Stimulated activated CD8-positive, alpha-beta memory T cell treated with anti-CD3 and anti-CD28 coated beads, Interleukin-4, amount 100 ng/mL, for 1 hour (primary cell): ENCODE results near the gene PGR.

Source experiments
- DNase-seq, 2 donors: peaks; one replicate each; pipeline ENCODE4 v3.0.0-alpha.2; 2020; ENCODE audit warnings: low read depth in 2 of 2, low spot score in 1 of 2

The PGR gene

DNA sequence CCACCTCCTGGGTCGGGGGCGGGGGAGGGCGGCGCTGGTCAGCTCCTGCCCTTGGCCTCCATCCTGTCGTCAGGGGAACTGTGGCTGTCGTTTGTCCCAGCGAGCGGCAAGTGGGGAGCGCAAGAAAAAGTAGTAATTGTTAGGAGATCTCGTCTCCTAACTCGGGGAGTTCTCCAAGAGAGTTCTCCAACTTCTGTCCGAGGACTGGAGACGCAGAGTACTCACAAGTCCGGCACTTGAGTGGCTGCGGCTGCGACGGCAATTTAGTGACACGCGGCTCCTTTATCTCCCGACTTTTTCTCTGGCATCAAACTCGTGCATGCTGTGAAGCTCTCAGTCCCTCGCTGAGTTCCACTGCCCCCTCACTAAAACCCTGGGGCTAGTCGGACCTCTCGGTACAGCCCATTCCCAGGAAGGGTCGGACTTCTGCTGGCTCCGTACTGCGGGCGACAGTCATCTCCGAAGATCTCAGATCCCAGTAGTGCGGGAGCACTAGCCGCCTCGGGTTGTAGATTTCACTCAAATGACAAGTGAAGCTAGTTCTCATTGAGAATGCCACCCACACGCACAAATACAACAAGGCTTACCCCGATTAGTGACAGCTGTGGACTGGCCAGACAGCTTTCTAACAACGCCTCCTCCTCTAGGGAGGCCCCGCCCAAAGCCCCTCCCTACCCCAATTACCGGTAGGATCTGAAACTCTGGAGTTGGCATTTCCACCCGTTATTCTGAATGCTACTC is at the start of gene PGR:
TSS of gene PGR (minus strand) at position 611 of the 741 bp plus-strand sequence. CDS start 743 bp downstream, outside the sequence.
- DNase-seq, result no peak

DNA sequence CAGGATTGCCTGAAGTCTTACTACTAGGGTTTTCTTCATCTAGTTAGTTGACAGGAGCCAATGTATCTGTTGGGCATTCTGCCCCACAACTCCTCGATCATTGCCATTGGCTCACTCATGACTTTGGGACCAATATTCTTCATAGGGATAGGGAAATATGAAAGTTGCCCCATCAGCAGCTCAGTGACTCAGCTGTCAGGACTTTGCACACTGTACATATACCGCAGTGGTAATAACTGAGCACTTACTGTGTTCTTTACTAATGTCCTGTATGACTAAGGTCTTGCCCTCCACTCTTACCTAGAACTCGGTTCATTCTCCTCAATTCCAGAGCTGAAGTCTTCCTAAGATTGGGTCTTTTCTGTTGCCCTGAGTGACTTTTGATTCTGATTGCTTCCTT is 46.8 kb upstream of the PGR start:
- no peak for DNase-seq

DNA sequence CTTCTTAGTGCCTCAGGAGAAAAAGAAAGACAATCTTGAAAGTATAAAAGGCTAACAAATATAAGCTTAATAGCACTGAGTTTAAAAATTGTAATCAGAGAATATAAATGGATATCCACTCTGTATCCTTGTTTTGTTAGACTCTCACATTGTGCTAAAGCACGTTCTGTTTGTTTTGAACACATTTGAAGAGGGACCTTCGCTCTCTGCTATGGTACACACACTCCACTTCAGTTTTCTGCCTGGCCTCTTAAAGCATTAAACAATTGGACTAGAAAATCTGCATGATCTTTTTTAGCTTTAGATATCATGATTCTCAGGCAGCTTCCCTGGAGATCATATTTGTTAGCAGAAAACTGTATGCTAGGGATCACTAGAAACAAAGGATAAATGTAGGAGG is 40.3 kb upstream of the PGR start:
- no peak for DNase-seq

DNA sequence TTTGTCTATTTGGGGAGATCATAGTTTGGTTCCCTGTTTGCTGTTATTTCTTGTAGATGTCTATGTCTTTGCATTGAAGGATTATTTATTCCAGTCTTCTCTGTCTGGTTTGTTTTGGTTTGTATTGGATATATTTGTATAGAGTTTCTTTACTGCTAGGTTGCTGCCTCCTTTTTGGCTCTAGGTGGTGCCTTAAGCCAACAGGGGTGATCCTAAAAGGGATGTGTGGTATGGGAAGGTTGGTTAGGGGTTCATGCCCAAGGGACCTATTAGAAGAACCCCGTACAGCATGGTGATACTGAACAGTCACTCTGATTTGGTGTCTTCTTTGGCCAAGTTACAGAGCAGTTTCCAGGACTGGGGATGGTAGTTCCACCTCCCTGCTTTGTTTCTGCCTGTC is 36.4 kb upstream of the PGR start:
- no peak for DNase-seq

DNA sequence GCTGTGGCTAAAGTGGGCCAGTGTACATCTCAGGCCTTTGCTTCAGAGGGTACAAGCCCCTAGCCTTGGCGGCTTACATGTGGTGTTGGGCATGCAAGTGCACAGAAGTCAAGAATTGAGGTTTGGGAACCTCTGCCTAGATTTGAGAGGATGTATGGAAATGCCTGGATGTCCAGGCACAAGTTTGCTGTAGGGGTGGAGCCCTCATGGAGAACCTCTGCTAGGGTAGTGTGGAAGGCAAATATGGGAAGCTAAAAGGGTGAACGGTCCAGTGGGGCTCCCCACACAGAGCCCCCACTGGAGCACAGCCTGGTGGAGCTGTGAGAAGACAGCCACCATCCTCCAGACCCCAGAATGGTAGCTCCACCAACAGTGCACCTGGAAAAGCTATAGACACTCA is 28.5 kb upstream of the PGR start:
- DNase-seq, result no peak

DNA sequence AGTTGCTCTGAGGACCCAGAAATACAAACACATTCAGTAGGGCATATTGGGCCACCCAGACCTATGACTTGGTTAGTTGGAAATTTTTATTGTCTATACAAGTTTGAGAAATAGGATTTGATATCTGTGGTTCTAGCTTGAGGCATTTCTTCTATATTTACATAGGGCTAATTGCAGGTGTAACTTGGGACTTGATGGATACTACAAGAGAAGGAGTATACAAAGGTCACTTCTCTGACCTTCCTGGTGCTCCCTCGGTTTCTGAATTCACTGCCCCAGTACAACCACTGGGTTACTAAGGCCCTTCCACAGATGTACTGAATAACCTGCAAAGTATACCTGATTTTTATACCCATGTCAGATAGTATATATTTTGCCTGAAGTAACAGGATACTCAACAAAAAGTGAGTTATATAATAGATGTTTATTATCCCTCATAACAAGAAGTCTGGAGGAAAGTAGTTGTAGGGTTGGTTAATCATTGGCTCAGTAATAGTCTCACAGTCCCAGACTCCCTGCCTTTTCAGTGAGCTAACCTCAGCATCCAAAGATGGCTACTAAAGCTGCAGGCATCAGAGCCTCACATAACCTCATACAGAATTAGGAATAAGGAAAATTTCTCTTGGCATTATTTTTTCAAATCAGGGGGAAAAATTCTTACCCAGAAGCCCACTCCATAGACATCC is 8.8 kb upstream of the PGR start:
- DNase-seq, result no peak

DNA sequence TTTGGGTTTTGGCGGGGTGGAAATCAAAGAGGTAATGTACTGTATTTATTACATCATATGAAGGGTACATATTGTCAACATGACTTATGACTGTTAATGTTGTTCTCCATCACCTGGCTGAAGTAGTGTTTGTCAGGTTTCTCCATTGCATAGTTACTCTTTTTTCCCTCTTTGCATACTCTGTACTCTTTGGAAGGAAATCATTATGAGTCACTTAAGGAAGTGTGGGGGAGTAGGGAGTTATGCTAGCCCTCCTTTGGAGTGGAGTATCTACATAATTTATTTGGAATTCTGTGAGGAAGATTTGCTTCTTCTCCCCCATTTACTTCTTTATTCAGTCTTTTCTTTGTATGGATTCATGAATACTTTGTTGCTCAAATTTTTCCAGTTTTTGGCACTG is 3.6 kb upstream of the PGR start:
- DNase-seq, result no peak

DNA sequence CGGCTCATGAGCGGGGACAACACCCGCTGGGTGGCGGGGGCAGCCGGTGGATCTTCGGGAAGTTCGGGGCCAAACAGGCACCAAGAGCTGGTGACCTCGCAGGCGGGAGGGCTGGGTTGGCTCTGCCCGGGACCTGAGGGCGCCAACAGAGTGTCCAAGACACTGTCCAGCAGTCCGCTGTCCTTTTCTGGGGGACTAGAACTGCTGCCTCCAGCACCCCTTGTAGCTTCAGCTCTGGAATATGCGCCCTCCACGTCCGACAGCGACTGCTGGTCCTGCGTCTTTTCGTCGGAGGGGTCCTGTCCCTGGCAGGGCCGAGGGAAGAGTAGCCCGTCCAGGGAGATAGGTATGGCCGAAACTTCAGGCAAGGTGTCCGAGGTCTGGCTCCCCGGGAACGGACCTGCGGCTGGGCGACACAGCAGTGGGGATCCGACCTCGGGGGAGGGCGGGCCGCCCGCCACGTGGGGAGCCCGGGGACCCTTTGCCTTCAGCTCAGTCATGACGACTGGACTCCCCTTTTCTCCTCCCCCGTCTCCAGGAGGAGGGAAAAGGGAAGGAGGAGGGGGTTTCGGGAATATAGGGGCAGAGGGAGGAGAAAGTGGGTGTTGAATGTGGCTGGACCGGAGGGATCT is 926 bp downstream of the PGR start:
- DNase-seq, result no peak

DNA sequence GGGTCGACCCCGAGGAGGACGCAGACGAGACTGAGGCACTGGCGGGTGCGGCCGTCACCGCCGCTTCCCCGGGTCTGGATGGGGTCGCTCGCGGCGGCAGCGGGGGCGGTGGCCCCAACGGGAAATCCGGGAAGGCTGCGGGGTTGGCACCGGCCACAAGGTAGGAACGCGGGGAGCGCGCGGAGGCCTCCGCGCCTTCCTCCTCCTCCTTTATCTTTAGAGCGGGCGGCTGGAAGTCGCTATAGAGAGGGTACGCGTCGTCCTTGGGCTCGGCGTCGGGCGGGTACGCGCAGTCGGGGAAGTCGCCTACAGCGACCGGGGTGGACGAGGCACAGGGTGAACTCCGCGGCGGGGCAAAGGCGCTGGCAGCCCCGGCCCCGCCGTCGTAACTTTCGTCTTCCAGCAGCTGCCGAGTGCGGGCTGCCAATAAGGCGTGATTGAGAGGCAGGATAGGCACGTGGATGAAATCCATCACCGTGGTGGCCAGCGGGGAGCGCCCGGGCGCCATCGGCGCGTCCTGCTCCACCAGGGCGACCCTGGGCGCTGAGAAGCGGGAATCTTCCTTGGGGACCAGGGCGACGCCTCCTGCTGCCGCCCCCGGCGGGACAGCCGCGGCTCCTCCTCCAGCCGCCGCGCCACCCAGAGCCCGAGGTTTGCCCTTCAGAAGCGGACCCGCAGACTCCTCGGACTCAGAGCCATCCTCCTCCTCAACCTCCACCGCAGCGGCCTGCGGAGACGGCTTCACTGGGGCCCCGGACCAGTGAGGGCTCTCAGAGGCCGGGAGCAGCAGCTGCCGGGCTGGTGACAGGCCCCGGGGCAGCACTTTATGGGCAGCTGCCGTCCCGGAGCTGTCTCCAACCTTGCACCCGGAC is 1.7 kb downstream of the PGR start:
- DNase-seq, result no peak

DNA sequence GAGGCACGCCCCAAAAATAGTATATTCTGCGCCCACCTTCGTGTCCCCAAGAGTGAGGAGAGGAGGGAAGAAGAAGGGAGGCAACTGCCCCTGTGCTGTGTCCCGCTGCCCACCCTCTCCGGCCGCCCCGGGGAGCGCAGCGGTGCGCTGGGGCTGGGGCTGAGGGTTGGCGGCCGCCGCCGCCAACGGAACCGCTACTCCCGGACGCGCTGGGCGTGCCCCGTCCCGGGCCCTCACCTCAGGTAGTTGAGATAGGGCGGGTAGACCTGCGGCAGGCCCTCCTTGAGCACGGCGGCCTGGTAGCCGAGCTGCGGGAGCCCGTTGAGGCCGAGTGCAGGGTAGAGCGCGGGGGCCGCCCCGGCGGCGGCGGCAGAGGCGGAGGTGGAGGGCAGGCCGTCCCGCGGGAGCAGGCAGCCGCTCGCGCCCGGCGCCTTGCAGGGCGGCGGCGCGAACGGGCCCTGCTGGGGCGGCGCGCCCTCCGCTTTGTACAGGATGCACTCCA is 2.4 kb downstream of the PGR start:
- no peak for DNase-seq

DNA sequence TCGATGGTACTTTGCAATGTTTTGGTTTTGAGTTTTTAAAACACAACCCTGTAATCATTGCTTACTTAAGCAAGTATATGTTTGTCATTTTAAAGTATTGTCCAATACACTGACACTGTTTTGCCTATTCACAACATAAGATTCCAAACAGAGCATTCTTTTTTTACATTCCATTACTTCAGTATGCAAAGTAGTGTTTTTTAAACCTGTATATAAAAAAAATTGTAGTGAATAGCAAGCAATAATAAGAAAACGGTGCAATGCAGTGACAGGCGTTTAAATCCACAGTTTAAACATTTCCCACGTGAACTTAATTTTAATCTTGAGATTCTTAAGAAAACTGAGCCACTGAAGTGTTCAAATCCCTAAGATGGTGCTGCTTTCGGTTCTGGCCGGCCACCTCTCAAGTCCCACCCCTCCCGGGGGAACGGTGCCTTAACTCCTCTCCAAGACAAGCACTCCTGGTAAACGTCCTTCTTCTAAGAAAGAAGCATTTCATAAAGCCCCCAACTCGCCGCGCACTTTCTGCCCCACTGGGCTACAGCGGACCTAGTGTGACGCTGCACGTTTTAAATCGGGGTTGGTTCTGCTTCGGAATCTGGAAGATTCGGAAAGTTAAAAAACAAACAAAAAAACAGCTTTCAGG is 2.9 kb downstream of the PGR start:
- DNase-seq, result no peak

DNA sequence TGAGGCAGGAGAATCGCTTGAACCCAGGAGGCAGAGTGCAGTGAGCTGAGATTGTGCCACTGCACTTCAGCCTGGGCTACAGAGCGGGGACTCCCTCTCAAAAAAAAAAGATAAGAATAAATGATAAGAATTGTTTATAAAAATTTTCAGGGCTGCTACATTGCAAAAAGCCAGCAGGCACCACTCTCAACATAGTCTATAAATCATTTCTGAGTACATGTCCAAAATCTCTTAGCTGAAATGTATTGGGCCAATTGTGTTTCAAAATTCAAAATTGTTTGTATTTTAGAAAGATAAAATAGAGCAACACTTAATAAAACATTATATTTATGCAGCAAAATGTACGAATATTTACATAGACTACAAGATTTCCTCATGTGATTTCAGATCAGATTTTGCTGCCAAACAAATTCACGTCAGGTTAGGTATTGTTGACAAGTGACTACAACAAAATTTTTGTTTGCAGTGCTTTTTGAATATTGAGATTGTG is 13.9 kb downstream of the PGR start:
- no peak for DNase-seq

DNA sequence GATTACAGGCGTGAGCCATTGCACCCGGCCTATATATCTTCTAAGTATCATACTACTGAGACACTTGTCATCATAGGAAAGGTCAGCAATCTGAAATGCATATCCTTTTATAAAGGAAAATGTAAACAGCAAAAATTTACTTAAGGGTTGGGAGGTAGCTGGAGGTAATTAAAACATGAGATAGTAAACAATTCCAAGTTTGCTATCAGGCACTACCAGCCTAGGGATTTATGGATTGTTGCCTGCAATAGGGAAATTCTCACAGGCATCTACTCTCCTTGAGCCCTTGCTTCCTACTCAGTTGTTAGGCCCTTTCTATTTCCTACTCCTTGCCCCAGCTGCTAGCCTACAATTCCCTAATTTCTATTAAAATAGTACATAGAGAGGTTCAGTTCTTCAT is 16.1 kb downstream of the PGR start:
- no peak for DNase-seq

DNA sequence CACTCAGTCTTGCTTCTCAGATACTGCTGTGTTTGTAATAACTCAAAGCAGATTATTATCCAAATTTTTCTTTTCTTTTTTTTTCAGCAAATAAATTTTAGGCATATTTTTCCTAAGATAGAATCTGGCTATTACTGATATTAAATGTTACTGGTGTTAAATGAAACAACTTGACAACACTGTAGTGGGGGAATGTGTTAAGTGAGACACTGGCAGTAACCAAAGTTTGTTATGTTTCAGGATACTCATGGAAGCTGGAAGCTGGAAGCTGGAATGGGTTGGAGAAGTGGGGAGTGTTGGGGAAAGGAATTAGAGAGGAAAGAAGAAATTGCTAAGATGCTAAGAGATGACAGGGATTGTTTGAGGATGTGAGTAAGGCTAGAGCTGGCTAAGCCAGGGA is 24.9 kb downstream of the PGR start:
- no peak for DNase-seq

DNA sequence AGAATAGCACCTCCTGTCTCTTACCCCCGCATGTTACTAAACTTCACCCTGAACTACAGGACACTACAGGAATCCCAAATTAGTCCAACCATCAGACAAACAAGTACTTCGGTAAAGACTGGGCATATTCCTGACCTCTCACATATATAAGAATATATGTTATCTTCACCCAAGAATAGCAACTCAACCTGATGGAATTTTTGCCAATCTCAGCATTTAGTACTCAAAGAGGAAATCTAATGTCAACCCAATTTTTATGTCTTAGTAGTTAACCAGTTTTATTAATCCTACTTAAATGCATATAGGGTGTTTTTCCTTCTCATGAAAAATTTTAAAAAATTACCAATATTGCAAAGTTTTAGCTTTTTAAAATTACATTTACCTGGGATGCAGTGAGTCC is 26.2 kb downstream of the PGR start:
- no peak for DNase-seq

DNA sequence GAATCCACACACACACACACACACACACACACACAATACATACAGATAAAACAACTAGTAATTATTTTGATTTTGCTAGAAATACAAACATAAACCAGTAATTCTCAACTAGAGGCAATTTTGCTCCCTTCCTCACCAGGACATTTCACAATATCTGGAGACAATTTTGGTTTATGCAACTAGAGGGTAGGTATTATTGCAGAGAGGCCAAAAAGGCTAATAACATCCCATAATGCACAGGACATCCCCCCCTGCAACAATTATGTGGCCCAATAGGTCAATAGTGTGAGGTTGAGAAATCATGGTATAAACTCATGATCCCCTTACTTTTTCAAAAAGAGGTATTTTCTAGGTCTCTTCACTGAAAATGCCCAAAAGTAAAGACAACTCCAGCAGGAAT is 29.0 kb downstream of the PGR start:
- DNase-seq, result no peak

DNA sequence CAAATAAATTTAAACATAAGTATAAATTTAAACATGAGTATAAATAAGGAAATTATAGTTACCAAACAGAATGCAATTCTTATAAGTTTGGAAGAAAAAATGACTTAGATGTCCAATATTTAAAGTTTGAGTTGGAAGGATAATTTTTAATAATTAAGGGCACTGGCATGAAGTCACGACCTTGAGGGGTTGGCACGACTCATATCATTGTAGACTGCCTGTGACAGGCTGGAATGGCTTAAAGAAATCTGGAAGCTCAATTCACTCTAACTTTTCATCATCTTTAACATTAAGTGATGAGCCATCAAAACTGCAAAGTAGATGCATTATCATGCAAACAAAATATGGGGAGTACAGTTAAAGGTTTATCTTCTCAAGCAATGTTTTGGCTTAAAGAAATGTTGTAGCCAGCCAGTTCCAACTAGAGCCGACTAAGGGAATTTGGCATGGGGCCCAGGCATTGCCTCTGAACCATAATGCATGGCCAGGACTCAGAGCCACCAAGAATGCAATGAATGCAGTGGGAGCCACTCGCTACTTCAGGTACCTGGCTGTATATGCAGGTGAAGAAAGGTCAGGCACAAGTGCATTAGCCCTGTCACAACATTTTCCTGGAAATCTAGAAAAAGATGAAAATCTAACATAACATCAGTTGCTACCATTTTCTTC is 33.4 kb downstream of the PGR start:
- DNase-seq, result no peak

DNA sequence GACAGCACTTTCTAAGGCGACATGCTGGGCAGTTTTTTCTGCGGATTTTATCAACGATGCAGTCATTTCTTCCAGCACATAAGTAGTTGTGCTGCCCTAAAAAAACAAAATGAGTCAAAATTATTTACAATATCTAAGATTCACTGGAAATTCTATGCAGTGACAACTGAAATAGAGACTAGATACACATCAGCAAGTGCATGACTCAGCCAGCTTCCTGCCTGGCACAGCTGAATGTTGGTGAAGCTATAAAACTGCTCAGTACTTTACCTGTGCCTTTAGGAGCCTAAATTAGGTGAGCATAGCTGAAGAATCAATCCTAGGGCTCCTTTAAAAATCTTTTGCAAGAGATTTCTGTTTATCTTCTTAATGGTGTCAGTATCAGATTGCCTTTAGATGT is 37.8 kb downstream of the PGR start:
- DNase-seq, result no peak

DNA sequence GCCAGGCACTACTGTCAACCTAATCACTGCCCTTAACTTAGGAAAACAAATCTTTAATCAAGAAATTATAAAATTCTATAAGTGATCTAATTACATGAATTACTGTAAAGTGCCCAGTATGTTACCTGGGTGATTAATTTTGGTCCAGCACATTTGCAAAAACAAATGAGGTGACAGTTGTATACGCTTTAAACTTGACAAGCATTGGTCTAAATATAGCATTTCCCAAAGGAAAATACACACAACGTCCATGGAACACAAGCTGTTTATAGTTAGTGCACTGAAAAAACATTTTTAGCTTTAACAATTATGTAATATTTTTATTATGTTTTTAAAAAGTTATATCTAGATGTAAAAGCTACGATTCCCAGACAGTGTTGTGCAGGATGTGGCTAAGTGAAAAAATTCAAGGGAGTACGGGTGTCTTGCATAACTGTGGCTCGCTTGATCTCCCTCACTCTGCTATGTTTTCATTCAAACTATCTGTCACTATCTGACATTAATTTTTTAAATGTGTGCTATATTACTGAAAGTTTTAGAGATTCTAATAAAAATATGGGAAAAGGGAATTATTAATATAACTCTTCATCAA is 38.8 kb downstream of the PGR start:
- no peak for DNase-seq

DNA sequence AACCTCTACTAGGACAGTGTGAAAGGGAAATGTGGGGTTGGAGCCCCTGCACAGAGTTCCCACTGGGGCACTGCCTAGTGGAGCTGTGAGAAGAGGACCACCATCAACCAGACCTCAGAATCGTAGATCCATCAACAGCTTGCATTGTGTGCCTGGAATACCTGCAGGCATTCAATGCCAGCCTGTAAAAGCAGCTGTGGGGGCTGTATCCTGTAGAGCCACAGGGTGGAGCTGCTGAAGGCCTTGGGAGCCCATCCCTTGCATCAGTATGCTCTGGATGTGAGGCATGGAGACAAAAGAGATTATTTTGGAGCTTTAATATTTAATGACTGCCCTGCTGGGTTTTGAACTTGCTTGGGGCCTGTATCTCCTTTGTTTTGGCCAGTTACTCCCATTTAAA is 46.3 kb downstream of the PGR start:
- no peak for DNase-seq
